HG03280 (cell line): Measurements from ENCODE around the gene GRPEL1.

Experiments used
- ATAC-seq: cut with Tn5 transposase; IDR thresholded peaks from one replicate; pipeline ENCODE4 v1.9.1; 2021; ENCODE audit warnings: mild to moderate bottlenecking, moderate library complexity; ENCODE audit not compliant: unreplicated experiment

Gene GRPEL1

GRCh38 chr4:7067126-7067451, 775 bp downstream of the GRPEL1 start:
- ATAC-seq = no peak

- no peak for ATAC-seq
Measured at GRCh38 chr4:7066493-7066892, 1.4 kb downstream of the GRPEL1 start.

- ATAC-seq = no peak
Measured at GRCh38 chr4:7066006-7066405, 1.9 kb downstream of the GRPEL1 start.

- no peak for ATAC-seq
Measured at GRCh38 chr4:7063362-7063761, 4.5 kb downstream of the GRPEL1 start.

GRCh38 chr4:7062816-7063215, 5.0 kb downstream of the GRPEL1 start:
- no peak for ATAC-seq

GRCh38 chr4:7061815-7062214, 6.0 kb downstream of the GRPEL1 start:
- ATAC-seq = no peak

- ATAC-seq = no peak
Measured at GRCh38 chr4:7060346-7061150, 7.3 kb downstream of the GRPEL1 start.

GRCh38 chr4:7059662-7060061, 8.2 kb downstream of the GRPEL1 start:
- no peak for ATAC-seq

- ATAC-seq = no peak
Measured at GRCh38 chr4:7058792-7059191, 9.1 kb downstream of the GRPEL1 start.

GRCh38 chr4:7055990-7056325, 11.9 kb downstream of the GRPEL1 start:
- no peak for ATAC-seq

GRCh38 chr4:7055111-7055989, 12.5 kb downstream of the GRPEL1 start:
- ATAC-seq = no peak

GRCh38 chr4:7054106-7054880, 13.6 kb downstream of the GRPEL1 start:
- no peak for ATAC-seq

- ATAC-seq = no peak
Measured at GRCh38 chr4:7052923-7053715, 14.7 kb downstream of the GRPEL1 start.

- ATAC-seq = no peak
Measured at GRCh38 chr4:7052313-7052712, 15.6 kb downstream of the GRPEL1 start.

GRCh38 chr4:7051905-7052304, 16.0 kb downstream of the GRPEL1 start:
- no peak for ATAC-seq

GRCh38 chr4:7051144-7051495, 16.7 kb downstream of the GRPEL1 start:
- ATAC-seq = no peak

- ATAC-seq = no peak
Measured at GRCh38 chr4:7050481-7051143, 17.3 kb downstream of the GRPEL1 start.

- ATAC-seq = no peak
Measured at GRCh38 chr4:7049739-7050138, 18.1 kb downstream of the GRPEL1 start.

GRCh38 chr4:7049295-7049694, 18.6 kb downstream of the GRPEL1 start:
- ATAC-seq = no peak

GRCh38 chr4:7048642-7049041, 19.2 kb downstream of the GRPEL1 start:
- ATAC-seq = no peak
